CD4-positive, alpha-beta memory T cell (primary cell): Measurements from ENCODE around the gene C2orf80. TPM values are rescaled to one million over a fixed set of nuclear protein-coding genes. Genes with fewer than 3 reads are reported as not detected.
"Not testable (repeated sequence)": the region's sequence is repeated elsewhere in the genome, so short reads cannot be mapped to it uniquely, and the experiment has no call there.

Experiments used
- CTCF ChIA-PET: fragments of 350-600 bp; sonication (Branson Sonifier 250); formaldehyde crosslinking; loops from one replicate; lab custom pipeline; 2021; ENCODE audit warnings: inconsistent platforms; ENCODE audit not compliant: partially characterized antibody; lab: Charles Lee
- POLR2A ChIA-PET: fragments of 350-600 bp; sonication (Branson Sonifier 250); formaldehyde crosslinking; loops from one replicate; lab custom pipeline; 2021; ENCODE audit not compliant: partially characterized antibody; lab: Charles Lee
- DNase-seq, 5 donors: peaks; one replicate each; pipeline versions ENCODE4 v3.0.0 to v3.0.0-alpha.2; 2020 to 2022; ENCODE audit warnings: mixed read lengths in 1 of 5
- H3K27ac ChIP-seq: one replicate; pipeline ENCODE4 v1.7.0; 2013; ENCODE audit warnings: low read depth, low read length
- H3K27me3 ChIP-seq: 2 replicates; pipeline ENCODE4 v1.7.0; 2013; ENCODE audit warnings: mild to moderate bottlenecking, low read length, moderate library complexity; ENCODE audit not compliant: insufficient read depth
- H3K36me3 ChIP-seq: 2 replicates; pipeline ENCODE4 v1.7.0; 2013; ENCODE audit warnings: mild to moderate bottlenecking, low read length, moderate library complexity; ENCODE audit not compliant: insufficient read depth
- H3K4me1 ChIP-seq: 2 replicates; pipeline ENCODE4 v1.7.0; 2013; ENCODE audit warnings: mild to moderate bottlenecking, low read length, moderate library complexity; ENCODE audit not compliant: insufficient read depth
- H3K4me3 ChIP-seq, 2 donors: one replicate each; pipeline ENCODE4 v1.7.0; 2013; ENCODE audit warnings: low read length in 2 of 2, mild to moderate bottlenecking in 1 of 2
- H3K9me3 ChIP-seq, 2 donors: one replicate each; pipeline ENCODE4 v1.7.0; 2013; ENCODE audit warnings: low read length in 2 of 2, control low read depth in 1 of 2; ENCODE audit not compliant: control insufficient read depth in 1 of 2
- H3K27ac Mint-ChIP-seq, 7 donors: one replicate each; pipeline ENCODE4 v1.8.0; 2020 to 2021; ENCODE audit warnings: mixed read lengths in 7 of 7, mild to moderate bottlenecking in 6 of 7, inconsistent platforms in 3 of 7, moderate library complexity in 3 of 7
- H3K27me3 Mint-ChIP-seq, 2 donors: one replicate each; pipeline ENCODE4 v1.8.0; 2020 to 2021; ENCODE audit warnings: mixed read lengths in 2 of 2
- H3K36me3 Mint-ChIP-seq, 2 donors: one replicate each; pipeline ENCODE4 v1.8.0; 2020 to 2021; ENCODE audit warnings: mixed read lengths in 2 of 2, inconsistent platforms in 1 of 2, mild to moderate bottlenecking in 1 of 2
- H3K4me1 Mint-ChIP-seq, 4 donors: one replicate each; pipeline ENCODE4 v1.8.0; 2020 to 2021; ENCODE audit warnings: mixed read lengths in 4 of 4, mild to moderate bottlenecking in 1 of 4
- H3K4me3 Mint-ChIP-seq, 8 donors: one replicate each; pipeline ENCODE4 v1.8.0; 2020 to 2021; ENCODE audit warnings: mixed read lengths in 8 of 8, mild to moderate bottlenecking in 7 of 8, moderate library complexity in 6 of 8, inconsistent platforms in 3 of 8
- H3K9me3 Mint-ChIP-seq, 8 donors: one replicate each; pipeline ENCODE4 v1.8.0; 2020 to 2021; ENCODE audit warnings: mixed read lengths in 8 of 8, mild to moderate bottlenecking in 5 of 8, inconsistent platforms in 3 of 8, moderate library complexity in 1 of 8
- intact Hi-C: fragments of 100-400 bp; cut with micrococcal nuclease; formaldehyde crosslinking; loops from one replicate; pipeline ENCODE4 v1.15.1; 2023
- polyA plus RNA-seq, 2 donors: library from polyadenylated mRNA; unstranded; fragments of 300-500 nt; fragmentation: Illumina TruSeq; gene quantifications; one replicate each; pipeline ENCODE4 v1.2.3, GENCODE V29; 2021
- total RNA-seq, 2 experiments: library from RNA; stranded (reverse); gene quantifications; one replicate each; pipeline ENCODE4 v1.2.3, GENCODE V29; 2021

The C2orf80 gene
- total and polyA plus RNA-seq, 4 experiments from 2014 or later, result not detected

DNA sequence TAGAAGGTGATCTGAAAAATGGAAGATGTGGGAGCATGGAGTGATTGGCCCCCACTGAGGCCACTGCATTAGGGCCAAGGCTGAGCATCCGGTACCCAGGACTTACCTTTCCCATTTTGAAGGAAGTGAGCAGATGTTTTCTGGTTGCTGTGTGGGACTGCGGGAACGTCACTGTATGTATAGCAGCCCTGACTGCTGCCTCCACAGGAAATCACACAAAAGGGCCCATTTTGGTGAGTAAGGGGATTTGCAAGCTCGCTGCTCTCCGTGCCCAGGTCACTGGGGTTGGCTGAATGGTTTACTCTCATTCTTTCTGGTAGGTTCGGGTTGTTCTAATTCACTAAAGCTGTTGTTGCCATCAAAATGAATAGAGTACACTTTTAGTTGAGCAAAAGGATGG lies 43.8 kb downstream of the C2orf80 start, which contains the start of gene CRYGB:
Gene CRYGB, minus strand, starts transcription at position 153 of the 400 bp plus-strand sequence. Its CDS starts 38 bp downstream, at position 115.
- H3K36me3 Mint-ChIP-seq, result no peaks in the 10 kb centered on the region
- ChIA-PET CTCF (interaction anchor here (1.4 kb wide), 1 partner anchor 9 kb away, joined by 3 read pairs; no protein-coding TSS in a partner anchor), POLR2A (no interaction called here)
- H3K4me3 Mint-ChIP-seq, result no peak within 1 kb of the TSS
- peaks cover 0 to 8% (median 5%) of the 10 kb centered on the region in 8 donors for H3K9me3 Mint-ChIP-seq
- H3K9me3 ChIP-seq, result no peaks in the 10 kb centered on the region
- no peak within 1 kb of the TSS for H3K4me3 ChIP-seq
- no peak within 1 kb of the TSS for H3K27ac Mint-ChIP-seq
- intact Hi-C loops, result no loop called here
- H3K36me3 ChIP-seq, result no peaks in the 10 kb centered on the region
- no peaks in the 10 kb centered on the region for H3K27me3 ChIP-seq
- H3K4me1 Mint-ChIP-seq, result no peaks in the 10 kb centered on the region
- H3K27me3 Mint-ChIP-seq, result peaks cover 7 to 13% of the 10 kb centered on the region in 2 donors
- H3K4me1 ChIP-seq, result no peaks in the 10 kb centered on the region
- H3K27ac ChIP-seq, result no peak within 1 kb of the TSS
- DNase-seq, result no peak

DNA sequence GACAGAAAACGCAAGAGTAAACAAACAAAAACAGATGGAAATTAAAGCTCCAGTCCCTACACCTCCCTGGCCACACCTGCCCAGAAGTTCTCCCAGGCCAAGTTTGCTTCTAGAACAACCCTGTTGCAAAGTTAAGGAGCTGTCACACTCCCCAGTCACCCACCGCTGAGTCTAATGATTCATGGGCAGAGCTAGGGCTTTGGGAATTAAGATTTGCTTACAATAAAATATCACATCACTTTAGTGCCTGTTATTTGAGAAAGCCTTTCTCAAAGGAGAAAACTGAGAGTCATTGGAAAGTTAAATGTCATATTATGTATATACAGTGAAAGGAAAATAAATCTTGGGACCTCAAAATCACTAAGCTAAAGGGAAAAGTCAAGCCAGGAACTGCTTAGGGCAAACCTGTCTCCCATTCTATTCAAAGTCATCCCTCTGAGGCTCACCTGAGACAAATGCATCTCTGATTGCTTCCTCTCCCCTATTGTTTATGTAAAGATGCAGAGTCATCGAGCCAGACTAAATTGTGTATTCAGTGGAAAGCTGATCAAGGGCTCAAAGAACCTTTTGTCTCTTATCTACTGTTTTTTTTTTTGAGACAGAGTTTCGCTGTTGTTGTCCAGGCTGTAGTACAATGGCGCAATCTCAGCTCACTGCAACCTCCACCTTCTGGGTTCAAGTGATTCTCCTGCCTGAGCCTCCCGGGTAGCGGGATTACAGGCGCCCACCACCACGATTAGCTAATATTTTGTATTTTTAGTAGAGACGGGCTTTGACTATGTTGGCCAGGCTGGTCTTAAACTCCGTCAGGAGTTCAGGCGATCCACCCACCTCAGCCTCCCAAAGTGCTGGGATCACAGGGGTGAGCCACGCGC lies 46.7 kb downstream of the C2orf80 start:
- H3K9me3 Mint-ChIP-seq, result peaks cover 0 to 4% (median 2%) of the 10 kb centered on the region in 8 donors
- no peak for DNase-seq
- peaks cover 2 to 7% of the 10 kb centered on the region in 2 donors for H3K27me3 Mint-ChIP-seq
- H3K9me3 ChIP-seq, result no peaks in the 10 kb centered on the region
- no peaks in the 10 kb centered on the region for H3K4me1 ChIP-seq
- no peak overlapping the region for H3K27ac Mint-ChIP-seq
- H3K36me3 Mint-ChIP-seq, result no peaks in the 10 kb centered on the region
- no peak overlapping the region for H3K4me3 ChIP-seq
- CTCF ChIA-PET, result interaction anchor here (1.0 to 1.4 kb wide), 2 partner anchors 12 to 33 kb away, joined by 3 read pairs; no protein-coding TSS in a partner anchor
- no peak overlapping the region for H3K4me3 Mint-ChIP-seq
- H3K36me3 ChIP-seq, result no peaks in the 10 kb centered on the region
- H3K27me3 ChIP-seq, result no peaks in the 10 kb centered on the region
- no peak overlapping the region for H3K27ac ChIP-seq
- intact Hi-C loops, result no loop called here
- H3K4me1 Mint-ChIP-seq, result no peaks in the 10 kb centered on the region
- POLR2A ChIA-PET, result no interaction called here

DNA sequence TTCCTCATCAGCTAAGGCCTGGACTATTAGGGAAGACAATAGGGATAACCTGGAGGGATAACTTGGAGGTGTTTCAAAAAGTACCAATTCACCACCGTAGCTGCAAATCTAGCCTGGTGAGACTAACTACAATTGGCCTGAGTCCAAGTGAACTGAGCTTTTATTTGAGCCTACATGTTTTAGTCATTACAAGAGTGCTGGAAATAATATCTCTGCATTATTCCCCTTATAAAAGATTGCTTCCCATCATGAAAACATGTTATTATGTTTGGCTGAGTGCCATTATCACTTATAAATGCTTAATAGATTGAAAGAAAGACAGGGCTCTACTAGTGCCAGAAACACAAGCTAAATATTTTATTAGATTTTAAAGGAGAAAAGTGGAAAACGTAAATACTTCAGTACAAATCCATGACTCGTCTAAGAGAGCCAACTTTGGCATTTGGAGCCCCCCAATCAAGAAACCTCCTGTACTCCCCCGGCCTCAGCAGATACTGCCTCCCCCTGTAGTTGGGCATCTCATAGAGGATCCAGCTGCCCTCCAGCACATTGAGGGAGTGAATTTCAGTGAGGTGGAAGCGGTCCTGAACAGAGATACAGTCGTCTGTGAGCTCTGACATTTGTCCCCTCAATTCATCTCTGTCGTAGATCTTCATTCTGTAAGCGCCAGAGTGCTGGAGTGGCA lies 47.4 kb downstream of the C2orf80 start:
- H3K36me3 ChIP-seq, result no peaks in the 10 kb centered on the region
- POLR2A ChIA-PET, result no interaction called here
- no peak for DNase-seq
- H3K9me3 Mint-ChIP-seq, result peaks cover 0 to 7% (median 4%) of the 10 kb centered on the region in 8 donors
- no peak overlapping the region for H3K27ac ChIP-seq
- intact Hi-C loops, result no loop called here
- H3K4me1 Mint-ChIP-seq, result no peaks in the 10 kb centered on the region
- CTCF ChIA-PET, result interaction anchor here (1.0 to 1.4 kb wide), 3 partner anchors 11 to 33 kb away, joined by 3 read pairs; no protein-coding TSS in a partner anchor
- H3K4me1 ChIP-seq, result no peaks in the 10 kb centered on the region
- H3K9me3 ChIP-seq, result no peaks in the 10 kb centered on the region
- no peaks in the 10 kb centered on the region for H3K27me3 ChIP-seq
- H3K4me3 ChIP-seq, result no peak overlapping the region
- H3K27me3 Mint-ChIP-seq, result peaks cover under 1 to 2% of the 10 kb centered on the region in 2 donors
- no peak overlapping the region for H3K4me3 Mint-ChIP-seq
- H3K27ac Mint-ChIP-seq, result no peak overlapping the region
- H3K36me3 Mint-ChIP-seq, result peaks cover 0 to 3% of the 10 kb centered on the region in 2 donors

DNA sequence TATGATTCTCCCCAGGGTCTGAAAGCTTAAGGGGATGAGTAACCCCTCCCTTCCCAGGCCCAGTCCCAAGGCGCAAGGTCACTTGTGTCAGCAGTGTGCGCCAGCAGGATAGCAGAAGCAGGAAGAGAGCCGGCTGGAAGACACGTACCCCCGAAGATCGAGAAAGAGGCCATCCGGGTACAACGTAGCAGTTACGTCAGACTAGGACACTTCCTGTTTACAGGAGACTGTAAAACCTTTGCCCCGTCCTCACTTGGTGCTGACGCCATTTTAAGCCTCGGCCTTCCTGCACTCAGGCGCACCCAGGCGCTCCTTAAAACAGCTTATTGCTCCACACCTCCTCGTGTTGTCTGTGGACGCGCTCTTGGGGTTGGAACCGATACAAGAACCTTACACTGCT lies 50.4 kb downstream of the C2orf80 start:
- intact Hi-C loops, result no loop called here
- Mint-ChIP-seq H3K36me3 (peaks cover 0 to 3% of the 10 kb centered on the region in 2 donors), H3K4me3 (no peak overlapping the region), H3K27me3 (no peaks in the 10 kb centered on the region), H3K9me3 (peaks cover 0 to 8% (median 4%) of the 10 kb centered on the region in 8 donors), H3K4me1 (peaks cover 0 to 6% (median 1%) of the 10 kb centered on the region in 4 donors), H3K27ac (no peak overlapping the region)
- ChIA-PET POLR2A (no interaction called here), CTCF (interaction anchor here (0.6 kb wide), 1 partner anchor 30 kb away, joined by 3 read pairs; no protein-coding TSS in a partner anchor)
- DNase-seq, result no peak
- H3K27ac ChIP-seq, result no peak overlapping the region
- H3K36me3 ChIP-seq, result no peaks in the 10 kb centered on the region
- no peaks in the 10 kb centered on the region for H3K4me1 ChIP-seq
- H3K27me3 ChIP-seq, result no peaks in the 10 kb centered on the region
- no peaks in the 10 kb centered on the region for H3K9me3 ChIP-seq
- H3K4me3 ChIP-seq, result no peak overlapping the region

DNA sequence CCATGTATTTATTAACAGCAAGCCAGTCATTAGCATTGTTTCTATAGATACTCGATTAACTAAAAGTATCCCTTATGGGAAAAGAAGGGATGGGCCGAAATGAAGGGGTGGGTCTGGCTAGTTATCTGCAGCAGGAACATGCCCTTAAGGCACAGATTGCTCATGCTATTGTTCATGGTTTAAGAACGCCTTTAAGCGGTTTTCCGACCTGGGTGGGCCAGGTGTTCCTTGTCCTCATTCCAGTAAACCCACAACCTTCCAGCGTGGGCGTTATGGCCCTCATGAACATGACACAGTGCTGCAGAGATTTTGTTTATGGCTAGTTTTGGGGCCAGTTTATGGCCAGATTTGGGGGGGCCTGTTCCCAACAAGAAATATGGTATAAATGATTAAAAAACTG lies 51.5 kb downstream of the C2orf80 start:
- H3K27ac ChIP-seq, H3K27me3 Mint-ChIP-seq, H3K36me3 Mint-ChIP-seq, intact Hi-C loops, H3K9me3 Mint-ChIP-seq, CTCF ChIA-PET, DNase-seq, H3K27ac Mint-ChIP-seq, H3K4me3 ChIP-seq, H3K4me3 Mint-ChIP-seq, H3K36me3 ChIP-seq, H3K4me1 ChIP-seq, H3K27me3 ChIP-seq, POLR2A ChIA-PET, H3K4me1 Mint-ChIP-seq, H3K9me3 ChIP-seq: not testable (repeated sequence)

DNA sequence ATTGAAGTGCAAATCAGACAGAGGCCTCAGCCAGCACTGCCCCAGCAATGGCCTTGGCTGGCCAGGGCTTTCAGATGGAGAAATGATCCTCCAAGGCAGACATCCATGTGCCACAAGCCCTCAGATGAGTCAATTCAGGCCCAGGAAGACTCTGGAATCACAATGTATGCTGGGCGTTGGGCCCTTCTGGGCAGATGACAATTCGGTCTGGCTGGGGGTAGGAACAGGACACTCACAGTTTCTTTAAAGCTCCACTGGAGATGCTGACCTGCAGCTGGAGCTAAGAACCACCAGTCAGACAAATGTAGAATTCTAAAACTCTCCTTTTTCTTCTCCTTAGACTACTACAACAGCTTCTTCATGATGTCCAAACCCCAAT lies 53.1 kb downstream of the C2orf80 start:
- Histone ChIP-seq H3K27me3 (no peaks in the 10 kb centered on the region), H3K4me1 (no peaks in the 10 kb centered on the region), H3K36me3 (no peaks in the 10 kb centered on the region), H3K27ac (no peak overlapping the region), H3K9me3 (no peaks in the 10 kb centered on the region), H3K4me3 (no peak overlapping the region)
- Mint-ChIP-seq H3K9me3 (peaks cover 0 to 8% (median 4%) of the 10 kb centered on the region in 8 donors), H3K4me3 (no peak overlapping the region), H3K27ac (no peak overlapping the region), H3K4me1 (peaks cover 0 to 6% (median 1%) of the 10 kb centered on the region in 4 donors), H3K36me3 (peaks cover 0 to 3% of the 10 kb centered on the region in 2 donors), H3K27me3 (no peaks in the 10 kb centered on the region)
- intact Hi-C loops, result no loop called here
- no peak for DNase-seq
- CTCF ChIA-PET, result interaction anchor here (1.7 kb wide), 1 partner anchor 10 kb away, joined by 3 read pairs; the partner anchor contains the start of gene CRYGB
- POLR2A ChIA-PET, result no interaction called here
